ENCODE results near the gene PHF12.
"Not testable (repeated sequence)": the region's sequence is repeated elsewhere in the genome, so short reads cannot be mapped to it uniquely, and the experiment has no call there.

PHF12 gene

GRCh38 chr17:28883967-28884702 lies 67.2 kb downstream of the PHF12 start:
- no peak for DNase-seq (ENCODE audit: low read depth in 3 of 3)

- DNase-seq (ENCODE audit: low read depth in 3 of 3) = no peak
Observed at GRCh38 chr17:28882154-28882895, 69.0 kb downstream of the PHF12 start.

- no peak for DNase-seq (ENCODE audit: low read depth in 3 of 3)
Observed at GRCh38 chr17:28881533-28882056, 69.7 kb downstream of the PHF12 start.

- DNase-seq (ENCODE audit: low read depth in 3 of 3) = no peak
Observed at GRCh38 chr17:28880572-28880945, 70.8 kb downstream of the PHF12 start.

- no peak for DNase-seq (ENCODE audit: low read depth in 3 of 3)
Observed at GRCh38 chr17:28879886-28880571, 71.3 kb downstream of the PHF12 start.

- no peak for DNase-seq (ENCODE audit: low read depth in 3 of 3)
Observed at GRCh38 chr17:28878981-28879380, 72.3 kb downstream of the PHF12 start.

- DNase-seq (ENCODE audit: low read depth in 3 of 3) = no peak
Observed at GRCh38 chr17:28878158-28878910, 73.0 kb downstream of the PHF12 start.

- DNase-seq (ENCODE audit: low read depth in 3 of 3) = not testable (repeated sequence)
Observed at GRCh38 chr17:28877150-28877711, 74.1 kb downstream of the PHF12 start.

- no peak for DNase-seq (ENCODE audit: low read depth in 3 of 3)
Observed at GRCh38 chr17:28875848-28876550, 75.3 kb downstream of the PHF12 start.

- no peak for DNase-seq (ENCODE audit: low read depth in 3 of 3)
Observed at GRCh38 chr17:28874750-28875149, 76.6 kb downstream of the PHF12 start.

GRCh38 chr17:28873839-28874238 lies 77.5 kb downstream of the PHF12 start:
- DNase-seq (ENCODE audit: low read depth in 3 of 3) = no peak

GRCh38 chr17:28871056-28871579 lies 80.2 kb downstream of the PHF12 start:
- DNase-seq (ENCODE audit: low read depth in 3 of 3) = peak in 2 of 3 donors; percentile 14 to 21

GRCh38 chr17:28867276-28867675 lies 84.0 kb downstream of the PHF12 start:
- no peak for DNase-seq (ENCODE audit: low read depth in 3 of 3)

GRCh38 chr17:28865946-28866752 lies 85.2 kb downstream of the PHF12 start:
- DNase-seq (ENCODE audit: low read depth in 3 of 3) = no peak

- DNase-seq (ENCODE audit: low read depth in 3 of 3) = no peak
Observed at GRCh38 chr17:28864991-28865849, 86.1 kb downstream of the PHF12 start.

GRCh38 chr17:28863953-28864352 lies 87.4 kb downstream of the PHF12 start:
- DNase-seq (ENCODE audit: low read depth in 3 of 3) = no peak

GRCh38 chr17:28862561-28862960 lies 88.8 kb downstream of the PHF12 start:
- DNase-seq (ENCODE audit: low read depth in 3 of 3) = no peak

GRCh38 chr17:28861393-28862203 lies 89.7 kb downstream of the PHF12 start:
- DNase-seq (ENCODE audit: low read depth in 3 of 3) = no peak

Data from stimulated activated CD4-positive, alpha-beta T cell treated with anti-CD3 and anti-CD28 coated beads, TNF-alpha, amount 100 ng/mL, for 48 hours (primary cell).